Naive thymus-derived CD4-positive, alpha-beta T cell (primary cell): ENCODE measurements around the gene FHIT. TPM values are rescaled to one million over a fixed set of nuclear protein-coding genes. Genes with fewer than 3 reads are reported as not detected.
A peak's percentile ranks its signal among the peaks of the same experiment; 100 is the strongest.

ENCODE experiments used
- ATAC-seq: fragments of 150-1000 bp; cut with Tn5 transposase; 2 replicates; pipeline ENCODE4 v1.10.0; 2021; ENCODE audit warnings: mild to moderate bottlenecking, moderate library complexity
- CTCF ChIA-PET: fragments of 350-600 bp; sonication (Branson Sonifier 250); formaldehyde crosslinking; loops from one replicate; lab custom pipeline; 2021; ENCODE audit warnings: antibody characterized with exemption; lab: Charles Lee
- POLR2A ChIA-PET: fragments of 350-600 bp; sonication (Branson Sonifier 250); formaldehyde crosslinking; loops from one replicate; lab custom pipeline; 2021; ENCODE audit warnings: antibody characterized with exemption, inconsistent platforms; lab: Charles Lee
- DNase-seq, 9 donors: peaks; one replicate each; pipeline versions ENCODE4 v3.0.0 to v3.0.0-alpha.2; 2020 to 2022; ENCODE audit warnings: mixed read lengths in 1 of 9
- H3K27ac ChIP-seq: one replicate; pipeline ENCODE4 v1.7.0; 2013; ENCODE audit warnings: mild to moderate bottlenecking, low read depth, low read length, moderate library complexity
- H3K27me3 ChIP-seq, 2 donors: one replicate each; pipeline ENCODE4 v1.7.0; 2013; ENCODE audit warnings: low read length in 2 of 2, mild to moderate bottlenecking in 2 of 2, moderate library complexity in 2 of 2; ENCODE audit not compliant: control insufficient read depth in 2 of 2, insufficient read depth in 2 of 2
- H3K36me3 ChIP-seq, 3 experiments: 1 replicate in 2 of 3; 2 replicates in 1 of 3; pipeline ENCODE4 v1.7.0; 2013; ENCODE audit warnings: low read length in 3 of 3, mild to moderate bottlenecking in 3 of 3, moderate library complexity in 1 of 3; ENCODE audit not compliant: insufficient read depth in 3 of 3, control insufficient read depth in 2 of 3
- H3K4me1 ChIP-seq, 2 donors: one replicate each; pipeline ENCODE4 v1.7.0; 2013; ENCODE audit warnings: low read length in 2 of 2, mild to moderate bottlenecking in 2 of 2, moderate library complexity in 1 of 2; ENCODE audit not compliant: control insufficient read depth in 2 of 2, insufficient read depth in 2 of 2
- H3K4me3 ChIP-seq: 2 replicates; pipeline ENCODE4 v1.7.0; 2013; ENCODE audit warnings: mild to moderate bottlenecking, low read length
- H3K9me3 ChIP-seq, 3 experiments: 1 replicate in 2 of 3; 2 replicates in 1 of 3; pipeline ENCODE4 v1.7.0; 2013; ENCODE audit warnings: low read length in 3 of 3; ENCODE audit not compliant: control insufficient read depth in 2 of 3
- H3K27ac Mint-ChIP-seq, 9 donors: one replicate each; pipeline ENCODE4 v1.8.0; 2020 to 2022; ENCODE audit warnings: mixed read lengths in 9 of 9, mild to moderate bottlenecking in 8 of 9, moderate library complexity in 5 of 9, inconsistent platforms in 2 of 9
- H3K27me3 Mint-ChIP-seq, 5 donors: one replicate each; pipeline ENCODE4 v1.8.0; 2021 to 2022; ENCODE audit warnings: mixed read lengths in 5 of 5, mild to moderate bottlenecking in 1 of 5
- H3K36me3 Mint-ChIP-seq, 5 donors: one replicate each; pipeline ENCODE4 v1.8.0; 2020 to 2022; ENCODE audit warnings: mixed read lengths in 5 of 5, mild to moderate bottlenecking in 3 of 5, inconsistent platforms in 1 of 5
- H3K4me1 Mint-ChIP-seq, 7 donors: one replicate each; pipeline ENCODE4 v1.8.0; 2020 to 2022; ENCODE audit warnings: mixed read lengths in 7 of 7, mild to moderate bottlenecking in 3 of 7, inconsistent platforms in 1 of 7
- H3K4me3 Mint-ChIP-seq, 10 donors: one replicate each; pipeline ENCODE4 v1.8.0; 2020 to 2022; ENCODE audit warnings: mild to moderate bottlenecking in 10 of 10, mixed read lengths in 10 of 10, moderate library complexity in 6 of 10, inconsistent platforms in 2 of 10
- H3K9me3 Mint-ChIP-seq, 11 donors: one replicate each; pipeline ENCODE4 v1.8.0; 2020 to 2022; ENCODE audit warnings: mixed read lengths in 11 of 11, mild to moderate bottlenecking in 4 of 11, inconsistent platforms in 1 of 11, moderate library complexity in 1 of 11
- intact Hi-C, 2 donors: fragments of 100-400 bp; cut with micrococcal nuclease; formaldehyde crosslinking; loops; one replicate each; pipeline ENCODE4 v1.15.1; 2023
- polyA plus RNA-seq, 2 donors: library from polyadenylated mRNA; unstranded; fragments of 300-500 nt; fragmentation: Illumina TruSeq; gene quantifications; one replicate each; pipeline ENCODE4 v1.2.3, GENCODE V29; 2021
- total RNA-seq, 6 experiments: library from RNA in 5 of 6; stranded (reverse) in 5 of 6; gene quantifications; 1 replicate in 5 of 6; 2 replicates in 1 of 6; pipeline ENCODE4 v1.2.3 and lab custom pipeline; 2021 to 2026

FHIT gene
- total and polyA plus RNA-seq, 7 experiments from 2014 or later = 51.2 to 230 (median 152) TPM

DNA sequence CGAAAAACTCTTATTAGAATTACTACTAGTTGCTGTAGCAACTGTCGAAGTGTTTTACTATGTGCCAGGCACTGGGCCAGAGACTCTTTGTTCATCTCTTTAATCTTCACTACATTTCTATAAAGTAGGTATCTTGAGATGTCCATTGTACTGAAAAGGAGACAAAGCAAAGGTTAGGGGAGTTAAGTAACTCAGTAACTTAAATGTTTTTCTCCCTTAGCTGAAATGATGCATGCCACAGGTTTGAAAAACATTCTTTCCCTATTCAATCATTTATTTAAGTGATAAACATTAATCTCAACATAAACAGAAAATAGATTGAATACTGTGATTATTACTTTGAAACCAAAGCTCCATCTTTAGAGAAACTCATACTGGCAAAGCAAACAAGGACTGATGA lies 776.2 kb downstream of the FHIT start:
- intact Hi-C loops = no loop called here
- no peaks in the 10 kb centered on the region for H3K27me3 ChIP-seq
- Mint-ChIP-seq H3K27ac (no peak overlapping the region), H3K4me1 (no peaks in the 10 kb centered on the region), H3K36me3 (peaks cover 0 to 10% (median 4%) of the 10 kb centered on the region in 5 donors), H3K4me3 (no peak overlapping the region), H3K9me3 (peaks cover 0 to 10% (median 4%) of the 10 kb centered on the region in 11 donors), H3K27me3 (peaks cover 0 to 1% (median 0%) of the 10 kb centered on the region in 5 donors)
- DNase-seq (no peak), ATAC-seq (no peak)
- H3K36me3 ChIP-seq = no peaks in the 10 kb centered on the region
- no peaks in the 10 kb centered on the region for H3K4me1 ChIP-seq
- no peak overlapping the region for H3K27ac ChIP-seq
- ChIA-PET CTCF (no interaction called here), POLR2A (interaction anchor here (0.7 kb wide), 1 partner anchor 116 kb away, joined by 4 read pairs; no protein-coding TSS in a partner anchor)
- no peaks in the 10 kb centered on the region for H3K9me3 ChIP-seq
- no peak overlapping the region for H3K4me3 ChIP-seq

DNA sequence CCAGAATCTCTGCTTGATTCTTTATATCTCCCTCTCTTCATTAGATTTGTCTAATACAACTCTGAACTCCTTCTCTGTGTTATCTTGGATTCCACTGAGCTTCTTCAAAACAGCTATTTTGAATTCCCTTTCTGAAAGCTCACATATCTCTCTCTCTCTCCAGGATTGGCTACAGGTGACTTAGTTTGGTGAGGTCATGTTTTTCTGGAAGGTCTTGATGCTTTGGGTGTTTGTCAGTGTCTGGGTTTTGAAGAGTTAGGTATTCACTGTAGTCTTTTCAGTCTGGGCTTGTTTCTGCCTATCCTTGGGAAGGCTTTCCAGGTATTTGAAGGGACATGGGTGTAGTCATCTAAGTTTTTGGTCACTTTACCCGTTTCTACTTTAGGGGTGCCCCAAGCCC lies 781.8 kb downstream of the FHIT start:
- H3K36me3 Mint-ChIP-seq = peaks cover 0 to 22% (median 5%) of the 10 kb centered on the region in 5 donors
- no peaks in the 10 kb centered on the region for H3K4me1 Mint-ChIP-seq
- H3K27ac Mint-ChIP-seq = no peak overlapping the region
- no peak overlapping the region for H3K4me3 Mint-ChIP-seq
- ChIA-PET POLR2A (no interaction called here), CTCF (no interaction called here)
- no peaks in the 10 kb centered on the region for H3K9me3 ChIP-seq
- no peak overlapping the region for H3K4me3 ChIP-seq
- H3K9me3 Mint-ChIP-seq = peaks cover 7 to 43% (median 19%) of the 10 kb centered on the region in 11 donors
- DNase-seq (no peak), ATAC-seq (no peak)
- no peaks in the 10 kb centered on the region for H3K4me1 ChIP-seq
- no peaks in the 10 kb centered on the region for H3K36me3 ChIP-seq
- intact Hi-C loops = no loop called here
- H3K27me3 Mint-ChIP-seq = peaks cover 0 to 10% (median 4%) of the 10 kb centered on the region in 5 donors
- H3K27me3 ChIP-seq = no peaks in the 10 kb centered on the region
- H3K27ac ChIP-seq = no peak overlapping the region

DNA sequence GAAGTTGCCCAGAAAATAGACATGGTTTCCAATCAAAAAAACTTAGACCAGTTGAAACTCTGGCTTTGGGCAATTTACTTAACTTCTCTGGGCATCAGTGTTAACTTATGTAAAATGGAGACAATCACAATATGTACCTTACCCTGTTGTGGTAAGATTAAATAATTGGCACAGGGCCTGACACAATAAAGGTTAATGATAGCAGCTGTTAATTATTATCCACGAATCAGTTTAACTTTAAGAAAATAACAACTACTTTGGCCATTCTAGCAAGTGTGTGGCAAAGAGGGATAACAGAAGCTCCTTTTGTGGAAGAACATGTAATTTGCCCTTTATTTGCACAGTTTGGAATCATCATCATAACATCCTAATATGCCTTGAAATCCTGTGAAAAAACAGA lies 787.6 kb downstream of the FHIT start:
- no peak overlapping the region for H3K4me3 Mint-ChIP-seq
- no peaks in the 10 kb centered on the region for H3K4me1 ChIP-seq
- ChIA-PET POLR2A (no interaction called here), CTCF (no interaction called here)
- peaks cover 0 to 13% (median 0%) of the 10 kb centered on the region in 5 donors for H3K27me3 Mint-ChIP-seq
- no peaks in the 10 kb centered on the region for H3K4me1 Mint-ChIP-seq
- ATAC-seq (no peak), DNase-seq (no peak)
- H3K9me3 Mint-ChIP-seq = peaks cover 0 to 32% (median 16%) of the 10 kb centered on the region in 11 donors
- H3K27ac Mint-ChIP-seq = no peak overlapping the region
- H3K36me3 Mint-ChIP-seq = peaks cover 0 to 7% (median 5%) of the 10 kb centered on the region in 5 donors
- no peaks in the 10 kb centered on the region for H3K36me3 ChIP-seq
- H3K27me3 ChIP-seq = no peaks in the 10 kb centered on the region
- H3K27ac ChIP-seq = no peak overlapping the region
- H3K4me3 ChIP-seq = no peak overlapping the region
- intact Hi-C loops = no loop called here
- no peaks in the 10 kb centered on the region for H3K9me3 ChIP-seq

DNA sequence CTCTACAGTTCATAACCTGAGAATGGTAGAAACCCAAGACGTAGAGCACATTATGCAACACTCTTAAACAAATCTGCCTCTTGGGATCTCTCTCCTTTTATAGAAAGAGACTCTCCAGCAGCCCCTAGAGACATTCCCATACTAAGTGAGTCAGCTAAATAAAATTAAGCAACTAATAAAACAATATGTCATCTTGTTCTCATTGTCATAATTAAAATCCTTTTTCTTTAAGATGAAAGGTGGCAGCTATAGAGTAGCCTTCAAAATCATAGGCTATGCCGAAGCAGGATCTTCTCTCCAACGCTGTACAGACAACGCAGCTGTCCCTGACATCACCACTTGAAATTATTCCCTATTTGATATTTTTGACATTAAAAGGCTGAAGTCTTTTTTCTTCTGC lies 790.0 kb downstream of the FHIT start:
- Mint-ChIP-seq H3K9me3 (peaks cover 0 to 17% (median 8%) of the 10 kb centered on the region in 11 donors), H3K36me3 (peaks cover 0 to 5% (median 0%) of the 10 kb centered on the region in 5 donors), H3K27me3 (peaks cover 0 to 12% (median 0%) of the 10 kb centered on the region in 5 donors), H3K4me1 (peaks cover 0 to 4% (median 3%) of the 10 kb centered on the region in 7 donors), H3K4me3 (no peak overlapping the region), H3K27ac (no peak overlapping the region)
- H3K9me3 ChIP-seq = no peaks in the 10 kb centered on the region
- H3K36me3 ChIP-seq = no peaks in the 10 kb centered on the region
- CTCF ChIA-PET = no interaction called here
- intact Hi-C loops = no loop called here
- POLR2A ChIA-PET = interaction anchor here (1.2 kb wide), 1 partner anchor 13 kb away, joined by 4 read pairs; no protein-coding TSS in a partner anchor
- ATAC-seq = no peak
- DNase-seq = no peak
- H3K27ac ChIP-seq = no peak overlapping the region
- H3K4me1 ChIP-seq = no peaks in the 10 kb centered on the region
- no peaks in the 10 kb centered on the region for H3K27me3 ChIP-seq
- no peak overlapping the region for H3K4me3 ChIP-seq

DNA sequence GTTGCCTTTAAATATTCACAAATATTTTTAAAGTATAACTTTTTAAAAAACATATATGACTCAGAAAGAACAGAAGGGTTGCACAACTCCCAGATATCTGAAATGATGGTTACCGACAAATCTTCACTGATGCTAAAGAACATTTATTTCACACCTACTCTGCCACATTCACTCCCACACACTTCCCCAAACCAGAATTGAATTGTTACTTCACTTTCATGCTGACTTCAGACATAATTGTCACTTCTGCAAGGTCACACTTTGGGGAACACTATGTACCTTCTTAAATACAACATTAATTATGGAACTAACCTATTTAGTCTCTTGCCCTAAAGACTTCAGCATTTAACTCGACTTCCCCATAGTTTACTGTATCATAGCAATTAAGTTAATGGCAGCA lies 795.1 kb downstream of the FHIT start:
- no peaks in the 10 kb centered on the region for H3K36me3 ChIP-seq
- H3K27me3 ChIP-seq = no peaks in the 10 kb centered on the region
- peak overlapping the region in 1 of 9 donors; percentile 8 for H3K27ac Mint-ChIP-seq
- H3K36me3 Mint-ChIP-seq = peaks cover 0 to 7% (median 0%) of the 10 kb centered on the region in 5 donors
- no peak for DNase-seq
- ATAC-seq = no peak
- no peak overlapping the region for H3K4me3 ChIP-seq
- intact Hi-C loops = no loop called here
- ChIA-PET POLR2A (no interaction called here), CTCF (no interaction called here)
- no peak overlapping the region for H3K4me3 Mint-ChIP-seq
- peaks cover 0 to 12% (median 6%) of the 10 kb centered on the region in 7 donors for H3K4me1 Mint-ChIP-seq
- H3K9me3 Mint-ChIP-seq = peaks cover 0 to 10% (median 1%) of the 10 kb centered on the region in 11 donors
- H3K9me3 ChIP-seq = no peaks in the 10 kb centered on the region
- H3K27me3 Mint-ChIP-seq = peaks cover 0 to 4% (median 0%) of the 10 kb centered on the region in 5 donors
- H3K4me1 ChIP-seq = no peaks in the 10 kb centered on the region
- H3K27ac ChIP-seq = no peak overlapping the region

DNA sequence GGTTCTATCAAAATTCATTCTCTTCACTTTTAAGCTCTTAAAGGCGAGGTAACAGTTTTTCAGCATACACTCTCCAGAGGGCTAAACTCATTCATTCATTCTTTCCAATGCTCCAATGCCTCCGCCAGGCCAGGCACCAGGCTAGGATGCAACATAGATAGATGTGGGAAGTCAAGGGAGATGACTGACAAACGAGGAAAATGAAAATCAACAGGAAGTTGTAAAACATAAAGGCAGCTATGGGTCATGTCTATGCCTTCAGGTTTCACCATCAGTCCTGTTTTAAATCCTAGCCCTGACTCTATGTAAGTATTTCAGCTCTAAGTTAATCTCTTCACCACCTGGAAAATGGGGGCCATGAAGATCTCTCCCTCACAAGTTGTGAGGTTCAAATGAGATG lies 797.9 kb downstream of the FHIT start:
- ATAC-seq (no peak), DNase-seq (no peak)
- Histone ChIP-seq H3K9me3 (no peaks in the 10 kb centered on the region), H3K4me3 (no peak overlapping the region), H3K27ac (no peak overlapping the region), H3K4me1 (no peaks in the 10 kb centered on the region), H3K27me3 (no peaks in the 10 kb centered on the region), H3K36me3 (no peaks in the 10 kb centered on the region)
- ChIA-PET POLR2A (no interaction called here), CTCF (interaction anchor here (1.1 kb wide), 1 partner anchor 21 kb away, joined by 3 read pairs; no protein-coding TSS in a partner anchor)
- Mint-ChIP-seq H3K36me3 (peaks cover 0 to 7% (median 0%) of the 10 kb centered on the region in 5 donors), H3K27ac (no peak overlapping the region), H3K9me3 (peaks cover 0 to 10% (median 1%) of the 10 kb centered on the region in 11 donors), H3K27me3 (no peaks in the 10 kb centered on the region), H3K4me3 (no peak overlapping the region), H3K4me1 (peaks cover 0 to 12% (median 6%) of the 10 kb centered on the region in 7 donors)
- intact Hi-C loops = no loop called here

DNA sequence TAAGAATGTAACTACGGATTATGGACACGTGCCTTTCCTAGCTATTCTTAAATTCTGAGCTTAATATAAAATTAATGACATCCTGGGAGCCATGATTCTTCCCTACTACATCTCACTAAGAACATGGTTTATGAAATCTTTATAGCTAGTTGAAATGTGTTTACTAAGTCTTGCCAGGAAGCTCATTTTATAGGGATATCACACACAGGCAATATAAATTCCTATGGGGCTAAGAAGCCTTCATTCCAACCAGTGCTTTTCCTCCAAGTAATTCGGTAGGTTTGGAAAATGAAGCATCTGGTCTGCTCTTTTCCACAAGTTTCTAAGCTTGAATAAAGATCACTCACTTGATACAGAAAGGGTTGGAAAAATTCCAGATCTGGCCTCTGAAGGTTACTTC lies 802.6 kb downstream of the FHIT start:
- H3K27me3 Mint-ChIP-seq = no peaks in the 10 kb centered on the region
- peaks cover 0 to 5% (median 0%) of the 10 kb centered on the region in 5 donors for H3K36me3 Mint-ChIP-seq
- Histone ChIP-seq H3K4me1 (no peaks in the 10 kb centered on the region), H3K27me3 (no peaks in the 10 kb centered on the region), H3K4me3 (no peak overlapping the region), H3K9me3 (no peaks in the 10 kb centered on the region), H3K36me3 (no peaks in the 10 kb centered on the region), H3K27ac (no peak overlapping the region)
- DNase-seq = no peak
- H3K4me3 Mint-ChIP-seq = no peak overlapping the region
- POLR2A ChIA-PET = no interaction called here
- CTCF ChIA-PET = no interaction called here
- H3K4me1 Mint-ChIP-seq = peaks cover 0 to 9% (median 3%) of the 10 kb centered on the region in 7 donors
- no peak for ATAC-seq
- H3K9me3 Mint-ChIP-seq = peaks cover 0 to 12% (median 3%) of the 10 kb centered on the region in 11 donors
- intact Hi-C loops = no loop called here
- H3K27ac Mint-ChIP-seq = no peak overlapping the region
